OCI-M2 (cell line): Measurements from ENCODE around the gene SPATA46.
"Not testable (repeated sequence)": the region's sequence is repeated elsewhere in the genome, so short reads cannot be mapped to it uniquely, and the experiment has no call there.

Experiments
- DNase-seq: peaks from one replicate; lab custom pipeline; 2025; ENCODE audit not compliant: unreplicated experiment; lab: John Stamatoyannopoulos, UW

Gene SPATA46, protein sequence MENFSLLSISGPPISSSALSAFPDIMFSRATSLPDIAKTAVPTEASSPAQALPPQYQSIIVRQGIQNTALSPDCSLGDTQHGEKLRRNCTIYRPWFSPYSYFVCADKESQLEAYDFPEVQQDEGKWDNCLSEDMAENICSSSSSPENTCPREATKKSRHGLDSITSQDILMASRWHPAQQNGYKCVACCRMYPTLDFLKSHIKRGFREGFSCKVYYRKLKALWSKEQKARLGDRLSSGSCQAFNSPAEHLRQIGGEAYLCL

DNA sequence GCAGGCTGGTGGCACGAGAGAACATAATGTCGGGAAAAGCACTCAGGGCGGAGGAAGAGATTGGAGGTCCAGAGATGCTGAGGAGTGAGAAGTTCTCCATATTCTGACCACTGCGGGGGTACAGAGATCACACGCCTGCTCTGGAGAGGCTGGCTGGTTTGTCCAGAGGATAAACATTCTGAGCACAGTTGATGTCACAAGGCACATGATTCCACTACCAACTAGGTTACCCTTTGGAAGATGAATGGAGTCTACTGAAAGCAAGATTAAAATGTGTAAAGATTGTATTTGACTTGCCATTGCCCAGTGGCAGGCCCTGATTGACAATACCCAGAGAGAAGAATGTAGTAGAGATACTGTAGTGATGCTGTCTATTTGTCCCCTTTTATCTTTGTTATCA is at the start of gene SPATA46:
TSS of gene SPATA46 (minus strand) at position 164 of the 400 bp plus-strand sequence. CDS start at position 100, 64 bp downstream.
- DNase-seq = no peak

DNA sequence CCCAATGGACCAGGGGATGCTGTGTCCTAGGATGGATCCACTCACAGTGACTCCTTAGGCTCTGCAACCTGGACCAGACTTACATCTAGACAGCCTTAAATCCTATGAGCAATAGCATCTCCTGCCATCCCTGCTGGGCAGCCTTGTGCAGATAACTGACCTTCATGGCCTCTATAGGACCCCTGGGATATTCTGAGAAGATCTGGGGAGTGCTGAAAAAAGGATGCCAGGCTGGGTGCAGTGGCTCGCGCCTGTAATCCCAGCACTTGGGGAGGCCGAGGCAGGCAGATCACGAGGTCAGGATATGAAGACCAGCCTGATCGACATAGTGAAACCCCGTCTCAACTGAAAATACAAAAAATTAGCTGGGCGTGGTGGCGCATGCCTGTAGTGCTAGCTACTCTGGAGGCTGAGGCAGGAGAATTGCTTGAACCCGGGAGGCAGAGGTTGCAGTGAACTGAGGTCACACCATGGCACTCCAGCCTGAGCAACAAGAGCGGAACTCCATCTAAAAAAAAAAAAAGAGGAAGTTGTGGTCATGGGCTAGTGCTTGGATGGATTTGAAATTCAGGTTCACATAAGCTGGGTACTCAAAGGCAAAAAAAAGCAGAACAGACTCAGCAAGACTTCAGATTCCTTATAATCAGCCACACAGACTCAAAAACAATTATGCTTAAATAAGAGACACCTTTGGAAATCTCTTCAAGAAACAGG is 46.2 kb upstream of the SPATA46 start:
- no peak for DNase-seq

DNA sequence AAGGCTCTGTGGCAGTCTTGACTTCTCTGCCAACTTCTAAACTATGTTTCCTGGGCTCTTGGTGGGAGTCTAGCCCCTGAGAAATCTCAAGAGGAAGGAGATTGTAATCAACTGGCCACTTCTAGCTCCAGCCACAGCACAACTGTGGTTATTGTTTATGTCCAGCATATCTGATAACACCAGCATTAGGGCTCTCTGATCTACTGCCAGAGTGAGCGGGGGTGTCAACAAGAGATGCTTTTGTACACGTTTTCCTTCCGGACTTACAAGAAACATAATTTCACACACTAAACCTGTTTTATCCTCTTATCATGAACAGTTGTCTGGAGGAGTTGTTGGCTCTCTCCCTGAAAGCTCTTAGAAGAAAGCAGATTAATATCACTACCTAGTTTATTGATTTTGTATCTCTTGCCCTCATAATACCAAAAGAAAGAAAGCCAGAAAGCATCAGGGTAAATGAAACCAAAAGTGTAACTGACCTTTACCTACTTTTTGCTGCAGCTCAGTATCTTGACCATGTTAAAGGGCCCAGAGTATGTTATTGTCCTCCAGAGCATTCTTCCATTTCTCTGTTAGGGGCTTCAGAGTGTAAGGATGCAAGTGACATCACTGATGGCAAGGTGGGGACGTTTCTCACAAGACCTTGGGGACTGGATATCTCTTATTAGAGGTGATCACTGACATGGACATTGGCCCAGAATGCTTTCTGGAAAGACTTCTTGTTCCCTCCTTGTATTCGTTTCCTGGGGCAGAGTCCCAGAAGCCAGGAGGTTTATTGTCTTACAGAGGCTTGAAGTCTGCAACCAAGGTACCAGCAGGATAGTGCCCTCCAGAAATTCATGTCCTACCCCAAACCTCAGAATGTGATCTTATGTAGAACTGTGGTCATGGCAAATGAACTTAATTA is 44.9 kb upstream of the SPATA46 start:
- no peak for DNase-seq

DNA sequence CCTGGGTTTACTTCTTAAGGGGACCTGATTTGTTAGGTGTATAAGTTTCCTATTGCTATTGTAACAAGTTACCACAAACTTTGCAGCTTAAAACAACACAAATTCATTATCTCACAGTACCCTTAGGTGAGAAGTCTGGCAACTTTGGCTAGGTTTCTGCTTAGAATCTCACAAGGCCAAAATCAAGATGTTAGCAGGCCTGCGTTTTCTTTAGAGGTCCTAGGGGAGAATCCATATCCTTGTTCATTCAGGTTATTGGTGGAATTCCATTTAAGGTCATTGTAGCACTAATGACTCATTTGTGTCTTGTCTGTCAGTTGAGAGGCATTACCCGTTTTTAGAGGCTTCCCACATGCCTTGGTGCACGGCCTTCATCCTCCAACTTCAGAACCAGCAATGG is 43.5 kb upstream of the SPATA46 start:
- DNase-seq = no peak

DNA sequence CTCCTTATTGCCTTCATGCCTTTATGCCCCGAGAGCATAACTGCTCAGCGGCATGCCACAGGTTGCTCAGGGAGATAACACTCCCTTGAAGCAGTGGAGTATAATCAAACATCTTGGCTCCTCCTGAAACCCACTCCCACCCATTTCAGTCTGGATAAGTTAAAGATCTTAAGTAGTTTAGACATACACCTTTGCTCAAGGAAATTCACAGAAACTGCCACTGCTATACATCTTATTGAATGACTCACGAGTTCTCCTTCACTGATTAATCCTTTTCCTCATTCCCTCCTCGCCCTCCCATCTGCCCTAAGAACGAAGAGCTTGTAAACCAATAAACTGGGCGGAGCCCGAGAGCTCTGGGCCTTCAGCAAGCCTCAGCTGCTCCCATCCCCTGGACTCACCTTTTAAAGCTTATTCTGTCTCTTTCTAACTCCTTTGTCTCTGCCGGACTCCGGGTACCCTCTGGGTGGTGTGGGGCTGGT is 42.8 kb upstream of the SPATA46 start:
- DNase-seq = not testable (repeated sequence)

DNA sequence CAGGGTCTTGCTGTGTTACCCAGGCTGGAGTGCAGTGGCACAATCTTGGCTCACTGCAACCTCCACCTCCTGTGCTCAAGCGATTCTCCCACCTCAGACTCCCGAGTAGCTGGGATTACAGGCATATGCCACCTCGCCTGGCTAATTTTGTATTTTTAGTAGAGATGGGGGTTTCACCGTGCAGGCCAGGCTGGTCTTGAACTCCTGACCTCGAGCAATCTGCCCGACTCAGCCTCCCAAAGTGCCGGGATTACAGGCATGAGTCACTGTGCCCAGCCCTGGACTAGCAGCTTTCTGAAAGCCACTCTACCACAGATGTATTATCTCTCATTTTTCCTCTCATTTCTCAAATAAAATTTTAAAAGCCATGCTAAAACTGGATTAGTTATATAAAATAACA is 41.9 kb upstream of the SPATA46 start:
- DNase-seq = not testable (repeated sequence)

DNA sequence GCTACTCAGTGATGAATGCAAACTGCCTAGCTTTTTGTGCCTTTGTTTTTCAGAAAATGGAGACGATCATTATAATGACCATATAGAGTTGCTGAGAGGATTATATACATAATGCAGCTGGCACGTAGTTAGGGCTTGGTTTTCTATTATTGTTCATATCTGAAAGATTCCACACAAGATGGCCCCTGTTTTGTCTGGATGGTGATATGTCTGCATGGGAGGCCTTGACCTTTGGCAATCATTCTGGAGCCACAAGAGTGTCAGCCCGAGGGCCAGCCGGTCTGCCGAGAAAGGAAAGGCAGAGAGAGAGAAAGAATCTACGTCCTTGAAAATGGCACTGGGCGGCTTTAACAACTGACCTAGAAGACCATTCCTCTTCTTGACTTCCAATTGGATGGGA is 41.0 kb upstream of the SPATA46 start:
- no peak for DNase-seq

DNA sequence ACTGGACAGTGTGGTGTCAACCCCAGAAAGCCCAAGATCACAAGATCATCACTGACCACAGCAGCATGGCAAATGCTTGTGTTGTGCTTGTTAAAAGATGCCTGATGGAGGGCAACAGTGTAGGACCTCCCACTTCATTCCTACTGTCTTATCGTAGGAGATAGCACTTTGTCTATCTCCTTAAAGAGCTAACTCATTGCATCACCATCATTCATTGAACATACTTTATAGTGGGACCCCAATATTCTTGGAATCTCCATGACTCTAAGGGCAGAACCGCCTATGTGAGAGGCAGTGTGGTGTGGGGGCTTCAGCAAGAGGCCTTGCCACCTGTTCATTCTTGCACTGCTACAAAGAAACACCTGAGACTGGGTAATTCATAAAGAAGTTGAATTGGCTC is 40.3 kb upstream of the SPATA46 start:
- DNase-seq = no peak

DNA sequence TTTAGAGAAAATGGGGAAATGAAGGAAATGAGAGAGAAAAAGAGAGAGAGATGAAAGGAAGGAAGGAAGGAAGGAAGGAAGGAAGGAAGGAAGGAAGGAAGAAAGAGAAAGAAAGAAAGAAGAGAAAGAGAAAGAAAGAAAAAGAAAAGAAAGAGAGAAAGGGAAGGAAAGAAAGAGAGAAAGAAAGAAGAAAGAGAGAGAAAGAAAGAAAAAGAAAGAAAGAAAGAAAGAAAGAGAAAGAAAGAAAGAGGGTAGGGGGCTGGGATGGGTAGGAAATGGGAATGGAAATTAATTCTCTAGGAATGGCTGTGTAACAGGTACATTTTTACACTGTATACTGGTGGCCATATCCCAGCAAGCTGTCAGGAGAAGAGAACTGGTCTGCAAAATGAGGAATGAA is 39.6 kb upstream of the SPATA46 start:
- DNase-seq = no peak

DNA sequence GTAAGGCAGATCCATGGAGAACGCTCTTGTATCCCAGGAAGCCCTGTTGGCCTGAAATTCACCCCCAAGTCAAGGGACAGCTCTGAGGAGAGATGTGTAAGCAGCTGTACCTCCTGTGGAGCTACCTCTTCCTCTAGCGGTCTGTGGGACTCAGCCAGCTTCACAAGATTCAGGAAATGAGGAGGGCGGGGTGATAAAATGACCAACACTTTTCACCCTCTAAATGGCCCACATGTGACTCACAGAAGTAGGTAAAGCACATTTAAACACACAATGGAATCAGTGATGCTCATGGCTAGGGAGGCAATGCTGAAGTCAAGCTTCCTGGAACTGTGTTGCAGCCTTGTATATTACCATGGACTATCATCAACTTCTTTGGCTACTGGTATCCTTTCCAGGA is 35.3 kb upstream of the SPATA46 start, which contains the start of gene SH2D1B:
TSS of gene SH2D1B (minus strand) at position 135 of the 400 bp plus-strand sequence. CDS start at position 15, 120 bp downstream.
- no peak for DNase-seq

DNA sequence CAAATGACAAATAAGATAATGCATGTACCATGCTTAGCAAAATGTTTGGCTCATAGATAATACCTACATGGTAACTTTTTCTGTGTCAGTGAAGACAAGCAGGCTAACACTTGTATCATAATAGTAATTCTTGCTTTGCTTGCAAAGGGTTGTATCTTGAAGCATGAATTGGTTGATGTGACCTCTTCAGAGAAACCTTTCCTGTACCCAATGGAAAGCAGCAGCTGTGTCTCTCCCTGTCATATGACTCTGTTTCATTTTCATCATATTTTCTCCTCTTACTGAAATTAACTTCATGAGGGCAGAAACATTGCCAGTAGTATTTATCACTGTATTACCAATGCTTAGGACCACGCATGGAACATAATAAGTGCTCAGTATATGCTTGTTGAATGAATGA is 30.9 kb upstream of the SPATA46 start:
- no peak for DNase-seq

DNA sequence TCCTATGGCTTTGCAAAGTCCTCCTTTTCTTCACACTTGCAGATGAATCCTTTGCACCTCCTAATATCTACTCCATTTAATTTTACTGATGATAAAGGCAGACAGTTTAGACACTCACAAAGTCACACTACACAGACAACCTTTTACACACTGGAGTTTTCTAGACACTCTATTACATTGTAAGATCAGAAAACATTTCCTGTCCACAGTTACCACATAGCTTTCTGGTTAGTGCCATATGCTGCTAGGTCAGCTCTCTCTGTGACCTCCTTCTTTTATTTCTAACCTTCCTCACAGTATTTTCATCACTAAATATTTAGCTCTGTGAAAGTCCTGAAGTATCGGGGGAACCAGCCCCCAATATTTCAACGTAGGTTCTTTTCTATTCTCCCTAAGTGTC is 30.2 kb upstream of the SPATA46 start:
- no peak for DNase-seq

DNA sequence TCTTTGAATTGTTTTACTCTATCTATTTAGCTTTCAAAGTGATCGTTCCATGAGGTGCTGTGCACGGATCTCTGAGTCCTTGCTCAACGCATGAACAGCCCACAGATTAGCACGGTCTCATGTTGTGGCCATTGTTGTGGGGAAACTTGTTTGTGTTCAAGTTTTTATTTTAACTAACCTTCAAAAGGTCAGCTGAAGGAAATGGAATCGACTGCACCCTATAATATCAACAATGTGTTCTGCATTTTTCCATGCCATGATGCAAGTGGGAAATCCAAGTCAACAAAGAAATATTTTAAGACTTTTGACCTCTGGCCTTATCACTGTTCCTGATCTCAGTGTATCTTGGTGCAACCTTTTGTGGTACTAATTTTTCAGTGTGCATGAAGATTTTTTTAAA is 29.1 kb upstream of the SPATA46 start:
- DNase-seq = no peak

DNA sequence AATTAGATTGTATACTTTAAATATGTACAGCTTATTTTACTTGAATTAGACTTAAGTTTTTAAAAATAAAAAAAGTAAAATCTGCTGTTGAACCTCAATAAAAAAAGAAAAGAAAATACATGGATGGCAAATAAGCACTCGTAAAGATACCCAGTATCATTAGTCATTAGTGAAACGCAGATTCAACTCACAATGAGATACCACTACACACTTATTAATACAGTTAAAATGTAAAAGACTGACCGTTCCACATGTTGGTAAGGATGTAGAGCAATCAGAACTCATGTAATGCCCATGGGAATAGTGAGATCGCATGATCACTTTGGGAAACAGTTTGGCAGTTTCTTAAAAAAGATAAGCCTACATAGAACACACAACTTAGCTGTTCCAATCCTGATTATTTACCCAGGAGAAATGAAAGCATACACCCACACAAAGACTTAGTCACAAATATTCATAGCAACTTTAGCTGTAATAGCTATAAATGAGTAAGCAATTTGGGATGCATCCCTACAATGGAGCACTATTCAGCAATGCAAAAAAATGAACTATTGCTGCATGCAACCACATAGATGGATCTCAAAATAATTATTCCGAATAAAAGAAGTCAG is 28.0 kb upstream of the SPATA46 start:
- DNase-seq = no peak

DNA sequence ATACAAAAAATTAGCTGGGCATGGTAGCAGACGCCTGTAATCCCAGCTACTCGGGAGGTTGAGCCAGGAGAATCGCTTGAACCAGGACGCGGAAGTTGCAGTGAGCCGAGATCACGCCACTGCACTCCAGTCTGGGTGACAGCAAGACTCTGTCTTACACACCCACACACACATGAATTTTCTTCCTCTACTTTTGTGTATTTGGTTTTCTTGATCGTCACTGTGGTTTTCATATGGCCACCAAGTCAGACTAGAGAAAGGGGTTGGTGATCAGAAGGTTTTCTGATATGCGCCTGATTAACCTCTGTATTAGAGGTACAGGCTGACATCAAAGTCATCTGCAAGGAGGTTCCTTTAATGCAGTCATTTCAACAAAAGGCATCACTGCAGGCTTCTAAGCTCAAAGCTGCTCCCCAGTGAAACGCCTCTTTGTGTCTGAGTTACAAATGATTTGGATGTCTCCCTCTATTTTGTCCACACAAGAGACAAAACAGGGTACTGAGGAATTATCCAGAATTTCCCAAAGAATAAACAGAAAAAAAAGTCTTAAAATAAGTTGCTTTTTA is 24.2 kb upstream of the SPATA46 start:
- no peak for DNase-seq

DNA sequence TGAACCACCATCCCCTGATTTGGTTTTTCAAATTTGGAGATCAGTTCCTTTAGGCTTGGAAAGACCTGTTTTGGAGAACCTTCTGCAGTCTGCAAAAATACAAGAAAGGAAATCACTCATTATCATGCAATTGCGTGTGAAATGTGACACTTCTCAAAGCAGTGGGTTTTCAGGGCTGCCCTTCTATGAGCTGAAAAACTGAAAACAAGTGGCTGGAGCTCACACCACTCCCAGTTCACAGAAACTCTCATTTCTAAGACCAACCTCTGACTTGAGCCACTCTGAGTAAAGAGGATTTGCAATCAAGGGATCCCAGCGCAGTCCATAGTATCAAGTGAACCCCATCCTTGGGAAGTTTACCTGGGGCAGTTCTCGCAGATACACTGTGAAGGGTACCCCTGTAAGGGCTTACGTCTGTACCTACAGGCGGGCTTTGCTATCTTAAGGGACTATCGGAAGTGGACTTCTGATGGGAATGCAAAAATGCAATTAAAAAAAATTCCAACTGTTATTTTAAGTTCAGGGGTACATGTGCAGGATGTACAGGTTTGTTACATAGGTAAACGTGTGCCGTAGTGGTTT is 22.4 kb upstream of the SPATA46 start:
- DNase-seq = no peak

DNA sequence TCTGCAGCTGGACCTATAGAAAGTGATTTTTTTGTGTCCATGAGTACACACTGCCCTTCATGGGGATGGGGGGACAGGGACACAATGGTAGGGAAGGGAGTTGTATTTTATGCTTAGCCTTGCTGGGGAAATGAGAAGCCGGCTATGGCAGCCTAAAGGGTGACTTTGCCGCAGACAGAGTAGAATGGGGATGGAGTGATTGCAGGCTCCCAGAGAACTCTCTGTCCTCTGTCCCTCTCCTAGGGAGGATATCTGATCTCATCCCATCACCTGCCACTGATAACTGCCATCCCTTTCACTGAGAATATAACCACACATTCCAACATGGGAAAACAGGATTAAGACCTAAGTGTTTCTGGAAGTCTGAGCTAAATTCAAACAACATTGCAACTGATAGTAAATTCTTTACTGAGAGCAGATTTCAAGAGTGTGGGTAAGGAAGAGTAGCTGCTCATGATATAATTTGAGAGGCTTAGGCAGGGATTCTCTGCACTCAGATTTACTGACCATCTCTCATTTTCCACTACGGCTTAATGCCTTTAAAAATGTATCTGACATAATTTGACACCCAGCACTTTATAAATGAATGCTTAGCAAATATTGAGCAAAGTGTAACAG is 21.4 kb upstream of the SPATA46 start:
- no peak for DNase-seq

DNA sequence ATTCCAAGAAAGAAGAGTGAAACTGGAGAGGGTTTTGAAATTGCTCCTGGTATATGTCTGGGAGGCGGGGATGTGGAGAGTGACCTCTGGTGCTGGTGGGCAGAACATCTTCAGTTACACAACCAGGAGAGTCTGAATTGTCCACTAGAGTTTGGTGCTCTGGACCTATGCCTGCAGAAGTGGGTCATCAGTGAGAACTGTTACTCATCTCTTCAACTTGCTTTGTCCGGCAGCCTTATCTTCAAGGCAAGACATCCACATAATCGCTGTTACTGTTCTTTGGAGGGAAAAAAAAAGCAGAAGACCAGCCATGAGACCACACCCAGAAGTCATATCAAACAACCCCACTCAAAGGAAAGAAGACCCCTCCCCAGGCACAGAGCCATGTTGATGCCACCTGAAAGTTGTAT is 20.4 kb upstream of the SPATA46 start:
- DNase-seq = peak; percentile 28

DNA sequence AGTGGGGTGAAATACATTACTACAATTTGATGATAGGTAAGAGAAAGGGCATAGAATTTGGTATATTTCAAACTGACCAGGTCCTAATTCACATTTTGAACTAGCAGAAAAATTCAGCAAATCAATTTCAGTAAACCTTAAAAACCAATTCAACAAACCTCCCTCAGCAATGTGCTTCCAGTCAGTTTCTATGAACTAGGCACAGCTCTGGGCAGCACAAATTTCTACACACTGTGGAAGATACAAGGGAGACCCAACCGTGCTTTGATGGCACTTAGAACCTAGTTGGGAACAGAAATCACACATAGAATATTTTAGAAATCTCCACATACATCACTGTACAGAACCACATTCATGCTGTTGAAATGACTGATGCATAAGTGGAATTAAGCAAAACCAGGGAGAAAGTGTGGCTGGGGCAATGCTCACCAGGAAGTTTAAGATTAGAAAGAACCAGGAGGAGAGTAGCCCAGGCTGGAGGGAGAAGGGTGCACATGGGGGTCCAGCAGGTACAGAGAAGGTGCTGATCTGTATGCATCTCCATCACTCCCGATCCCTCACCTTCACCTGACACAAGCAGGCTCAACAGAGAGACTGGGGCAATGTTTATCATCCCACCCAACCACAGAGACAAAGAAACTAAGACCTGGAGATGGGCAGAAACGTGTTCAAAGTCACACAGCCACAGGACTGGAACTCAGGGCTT is 19.7 kb upstream of the SPATA46 start:
- DNase-seq = no peak
